ENCODE data around the gene CNPY1. TPM values are rescaled to one million over a fixed set of nuclear protein-coding genes. Genes with fewer than 3 reads are reported as not detected.
"Not testable (repeated sequence)": the region's sequence is repeated elsewhere in the genome, so short reads cannot be mapped to it uniquely, and the experiment has no call there.

The CNPY1 gene
- total RNA-seq, 4 donors from 2014 or later: not detected

DNA sequence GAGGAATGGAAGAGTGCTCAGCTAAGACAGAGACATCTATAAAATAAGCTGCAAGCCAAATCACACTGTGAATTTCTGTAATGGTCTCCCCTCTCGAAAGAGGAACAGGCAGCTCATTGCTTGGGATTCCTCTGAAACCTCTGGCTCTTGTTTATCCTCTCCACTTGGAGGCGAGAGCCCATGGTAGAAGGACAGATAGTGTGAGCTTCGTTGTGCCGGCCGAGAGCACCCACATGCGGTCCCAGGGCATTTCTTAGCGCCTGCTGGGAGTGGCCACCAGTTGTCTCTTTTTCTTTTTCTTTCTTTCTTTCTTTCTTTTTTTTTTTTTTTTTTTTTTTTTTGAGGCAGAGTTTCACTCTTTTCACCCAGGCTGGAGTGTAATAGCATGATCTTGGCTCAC is 26.2 kb downstream of the CNPY1 start:
- no peaks in the 10 kb centered on the region for H3K4me1 ChIP-seq
- intact Hi-C loops (cut with DNase I): no loop called here
- no peaks in the 10 kb centered on the region for H3K36me3 ChIP-seq
- H3K27ac ChIP-seq: no peak overlapping the region
- no peak for DNase-seq
- H3K4me3 ChIP-seq (replicated peaks in 1 of 3): no peak overlapping the region
- H3K9me3 ChIP-seq: no peaks in the 10 kb centered on the region
- 51 to 56% methylated on average over 7 of the region's 7 CpGs for WGBS, 2 donors
- TF ChIP-seq POLR2A (IDR thresholded peaks at IDR 0.05) (no peak), CTCF (IDR thresholded peaks at IDR 0.05) (no peak)
- peaks cover 3% of the 10 kb centered on the region for H3K27me3 ChIP-seq

GRCh38 chr7:155519358-155519757 is 27.0 kb downstream of the CNPY1 start:
- H3K4me1 ChIP-seq; H3K27ac ChIP-seq; H3K36me3 ChIP-seq; H3K9me3 ChIP-seq; intact Hi-C loops (cut with DNase I); H3K4me3 ChIP-seq (replicated peaks in 1 of 3); DNase-seq; H3K27me3 ChIP-seq: not testable (repeated sequence)
- WGBS, 2 donors: 92 to 94% methylated on average over 3 of the region's 3 CpGs

GRCh38 chr7:155518633-155519032 is 27.7 kb downstream of the CNPY1 start:
- WGBS, 2 donors: 87 to 88% methylated on average over 7 of the region's 7 CpGs
- DNase-seq: no peak
- Histone ChIP-seq H3K4me1 (no peaks in the 10 kb centered on the region), H3K9me3 (no peaks in the 10 kb centered on the region), H3K36me3 (no peaks in the 10 kb centered on the region), H3K27ac (no peak overlapping the region), H3K4me3 (replicated peaks in 1 of 3) (no peak overlapping the region), H3K27me3 (peaks cover 3% of the 10 kb centered on the region)
- intact Hi-C loops (cut with DNase I): no loop called here
- TF ChIP-seq POLR2A (IDR thresholded peaks at IDR 0.05) (no peak), CTCF (IDR thresholded peaks at IDR 0.05) (no peak)

DNA sequence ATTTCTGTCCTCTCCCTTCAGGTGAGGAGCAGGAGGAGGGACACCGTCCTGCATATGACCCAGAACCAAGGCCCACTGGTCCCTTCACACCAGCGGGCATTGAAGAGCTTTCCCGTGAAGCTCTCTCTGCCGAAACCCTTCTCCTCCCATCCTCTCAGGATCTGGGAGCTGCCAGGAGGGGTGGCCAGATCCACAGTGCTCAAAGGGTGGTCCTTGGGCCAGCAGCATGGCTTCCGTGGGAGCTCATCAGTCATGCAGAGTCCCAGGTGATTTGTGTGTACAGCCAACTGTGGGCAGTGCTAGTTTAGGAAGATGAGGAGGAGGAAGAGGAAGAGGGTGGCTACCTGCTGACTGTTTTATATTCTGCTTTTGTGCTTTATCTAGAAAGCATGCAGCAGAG is 28.4 kb downstream of the CNPY1 start:
- Histone ChIP-seq H3K27ac (no peak overlapping the region), H3K27me3 (peaks cover 3% of the 10 kb centered on the region), H3K9me3 (no peaks in the 10 kb centered on the region), H3K4me1 (no peaks in the 10 kb centered on the region), H3K4me3 (replicated peaks in 1 of 3) (no peak overlapping the region), H3K36me3 (no peaks in the 10 kb centered on the region)
- no peak for DNase-seq
- 40 to 42% methylated on average over 4 to 5 of the region's 5 CpGs for WGBS, 2 donors
- intact Hi-C loops (cut with DNase I): no loop called here
- TF ChIP-seq POLR2A (IDR thresholded peaks at IDR 0.05) (no peak), CTCF (IDR thresholded peaks at IDR 0.05) (no peak)

DNA sequence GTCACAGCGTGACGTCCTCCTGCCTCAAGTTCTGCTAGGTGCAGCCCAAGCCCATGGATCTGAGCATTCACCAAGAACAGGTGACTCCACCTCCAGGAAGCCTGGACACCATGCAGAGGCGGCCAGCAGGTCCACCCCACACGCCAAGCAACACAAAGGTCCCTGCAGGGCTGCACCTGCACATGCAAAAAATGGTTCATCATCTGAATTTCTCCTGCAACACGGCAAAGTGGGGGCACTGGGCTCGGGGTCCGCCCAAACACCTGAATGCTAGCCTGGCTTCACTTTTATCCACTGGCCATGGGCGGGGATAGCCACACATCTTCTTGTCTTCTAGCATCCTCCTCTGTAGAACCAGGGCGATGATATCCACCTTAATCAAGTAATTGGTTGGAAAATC is 28.9 kb downstream of the CNPY1 start:
- no peak for DNase-seq
- intact Hi-C loops (cut with DNase I): no loop called here
- H3K27me3 ChIP-seq: peaks cover 3% of the 10 kb centered on the region

More for the DNA sequence above, 28.9 kb downstream of the CNPY1 start:
- H3K4me1 ChIP-seq: no peaks in the 10 kb centered on the region
- H3K9me3 ChIP-seq: no peaks in the 10 kb centered on the region
- no peak overlapping the region for H3K27ac ChIP-seq
- H3K4me3 ChIP-seq (replicated peaks in 1 of 3): no peak overlapping the region
- no peak for TF ChIP-seq POLR2A (IDR thresholded peaks at IDR 0.05)
- no peak for TF ChIP-seq CTCF (IDR thresholded peaks at IDR 0.05)
- H3K36me3 ChIP-seq: no peaks in the 10 kb centered on the region
- WGBS, 2 donors: 76 to 83% methylated on average over 9 of the region's 9 CpGs

Measured in thyroid gland (tissue), 4 donors.